NCI-H510A (cell line): ENCODE measurements around the gene AMPD3.

Source experiments
- DNase-seq: peaks from one replicate; lab custom pipeline; 2025; lab: John Stamatoyannopoulos, UW

Gene AMPD3

GRCh38 chr11:10504490-10504889, 49.4 kb downstream of the AMPD3 start:
- DNase-seq = no peak

- no peak for DNase-seq
Observed at GRCh38 chr11:10505278-10506007, 50.4 kb downstream of the AMPD3 start.

GRCh38 chr11:10506008-10506370, 50.9 kb downstream of the AMPD3 start:
- DNase-seq = no peak

GRCh38 chr11:10511181-10511621, 56.1 kb downstream of the AMPD3 start:
- DNase-seq = no peak

- DNase-seq = no peak
Observed at GRCh38 chr11:10514202-10514601, 59.1 kb downstream of the AMPD3 start.

DNA sequence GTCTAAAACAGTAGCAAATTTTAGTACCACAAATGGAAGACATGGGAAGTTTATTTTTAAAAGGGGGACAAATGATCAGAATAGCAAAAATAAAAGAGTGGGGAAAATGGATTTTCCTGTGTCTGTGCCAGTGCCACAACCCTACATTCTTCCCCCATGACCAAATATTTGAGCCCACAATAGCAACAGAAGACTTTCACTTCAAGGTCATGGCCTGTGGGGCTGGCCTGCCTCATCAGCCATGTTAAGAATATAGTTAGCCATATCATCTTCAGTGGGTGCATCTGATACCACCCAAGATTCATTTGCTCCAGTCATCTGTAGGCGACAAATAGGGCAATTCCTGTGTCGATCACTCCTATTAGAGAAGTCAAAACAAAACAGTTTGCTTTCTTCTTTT, 59.6 kb downstream of the AMPD3 start:
- no peak for DNase-seq

DNA sequence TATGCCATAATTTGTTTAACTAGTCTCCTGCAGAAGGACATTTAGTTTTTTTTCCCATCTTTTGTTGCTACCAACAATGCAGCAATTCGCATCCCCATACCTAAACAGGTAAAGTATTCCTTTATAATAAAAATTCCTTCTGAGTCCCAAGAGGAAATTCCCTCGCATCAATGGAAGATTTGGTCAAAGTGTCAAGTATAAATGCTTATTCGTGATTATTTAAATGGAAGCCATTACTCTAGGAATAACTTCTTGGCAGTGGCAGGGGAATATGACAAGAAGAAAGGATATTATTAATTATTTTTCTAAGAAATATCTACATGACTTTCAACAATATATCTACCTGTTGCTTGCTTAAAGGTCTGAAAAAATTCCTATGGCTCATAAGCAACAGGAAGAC, 60.4 kb downstream of the AMPD3 start:
- DNase-seq = no peak

GRCh38 chr11:10518123-10518522, 63.1 kb downstream of the AMPD3 start:
- DNase-seq = no peak

GRCh38 chr11:10518891-10519290, 63.8 kb downstream of the AMPD3 start:
- no peak for DNase-seq

DNA sequence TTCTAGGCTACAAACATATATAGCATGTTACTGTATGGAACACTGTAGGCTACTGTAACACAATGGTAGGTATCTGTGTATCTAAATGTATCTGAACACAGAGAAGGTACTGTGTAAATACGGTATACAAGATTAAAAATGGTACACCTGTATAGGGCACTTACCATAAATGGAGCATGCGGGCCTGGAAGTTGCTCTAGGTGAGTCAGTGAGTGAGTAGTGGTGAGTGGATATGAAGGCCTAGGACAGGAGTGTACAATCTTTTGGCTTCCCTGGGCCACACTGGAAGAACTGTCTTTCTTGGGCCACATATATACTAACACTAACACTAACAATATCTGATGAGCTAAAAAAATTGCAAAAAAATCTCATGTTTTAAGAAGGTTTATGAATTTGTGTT, 64.6 kb downstream of the AMPD3 start:
- no peak for DNase-seq

DNA sequence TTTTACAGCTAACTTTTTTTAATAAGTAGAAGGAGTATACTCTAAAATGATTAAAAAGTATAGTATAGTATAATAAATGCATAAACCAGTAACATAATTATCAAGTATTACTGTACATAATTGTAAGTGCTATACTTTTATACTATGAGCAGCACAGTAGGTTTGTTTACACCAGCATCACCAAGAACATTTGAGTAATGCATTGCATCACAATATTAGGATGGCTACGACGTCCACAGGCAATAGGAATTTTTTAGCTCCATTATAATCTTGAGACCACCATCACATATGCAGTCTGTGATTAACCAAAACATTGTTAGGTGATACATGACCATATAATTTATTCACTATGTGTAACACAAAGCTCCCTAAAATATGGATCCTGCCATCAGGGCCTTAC, 65.5 kb downstream of the AMPD3 start:
- DNase-seq = no peak

- no peak for DNase-seq
Observed at GRCh38 chr11:10522276-10522675, 67.2 kb downstream of the AMPD3 start.

GRCh38 chr11:10522921-10523320, 67.9 kb downstream of the AMPD3 start:
- no peak for DNase-seq

- DNase-seq = no peak
Observed at GRCh38 chr11:10524471-10524870, 69.4 kb downstream of the AMPD3 start.

- no peak for DNase-seq
Observed at GRCh38 chr11:10526974-10527918, 72.2 kb downstream of the AMPD3 start.

DNA sequence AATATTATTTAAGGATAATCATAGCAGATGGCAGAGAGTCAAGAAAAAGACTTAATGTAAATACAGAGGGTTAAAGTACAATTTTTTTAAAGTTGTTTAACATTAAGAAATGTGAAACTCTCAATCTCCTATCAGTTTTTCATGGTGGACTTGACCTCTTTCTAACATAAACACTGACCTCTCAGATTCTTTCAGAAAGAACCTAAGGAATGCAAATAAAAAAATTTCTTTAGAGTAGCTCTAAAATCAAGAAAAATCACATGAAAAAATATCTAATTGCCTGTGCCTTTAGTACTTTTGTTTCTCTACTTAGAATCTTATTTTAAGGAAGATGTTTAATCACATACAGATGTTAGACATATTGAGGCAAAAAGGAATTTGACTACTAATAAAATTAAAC, 73.1 kb downstream of the AMPD3 start:
- DNase-seq = no peak

DNA sequence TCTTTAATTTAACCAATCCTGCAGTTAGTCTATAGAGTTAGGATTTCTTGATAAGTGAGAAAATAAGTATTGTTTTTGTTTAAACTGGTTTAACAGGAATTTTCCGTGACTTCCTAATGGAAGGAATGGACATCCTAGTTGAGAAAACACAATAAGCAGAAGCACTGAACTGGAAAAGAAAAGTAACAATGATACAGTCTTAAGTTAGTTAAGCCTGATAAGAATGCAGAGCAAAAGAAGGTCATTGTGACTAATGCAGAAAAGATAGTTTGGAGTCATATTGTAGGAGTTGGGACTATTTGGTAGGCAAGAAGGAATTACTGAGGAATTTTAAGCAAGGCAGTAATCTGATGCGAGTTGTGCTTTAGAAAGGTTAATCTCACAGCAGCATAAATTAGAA, 74.2 kb downstream of the AMPD3 start:
- no peak for DNase-seq

DNA sequence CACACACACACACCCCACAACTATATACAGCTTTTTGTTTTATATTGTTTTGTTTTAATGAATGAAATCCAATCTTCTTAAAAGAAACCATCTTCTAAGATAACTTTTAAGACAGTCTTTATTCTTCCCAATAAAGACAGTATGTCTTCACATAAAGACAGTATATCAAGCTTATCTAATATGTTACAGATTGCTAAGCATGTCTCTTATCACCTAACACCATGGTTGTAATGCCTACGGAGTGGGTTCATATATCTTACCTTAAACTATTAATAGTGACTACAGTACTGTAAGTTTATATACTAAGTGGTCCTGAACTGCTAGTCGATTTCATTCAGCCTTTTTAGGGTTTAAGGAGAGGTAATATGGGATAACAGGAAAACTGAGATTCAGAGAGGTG, 77.5 kb downstream of the AMPD3 start:
- no peak for DNase-seq

DNA sequence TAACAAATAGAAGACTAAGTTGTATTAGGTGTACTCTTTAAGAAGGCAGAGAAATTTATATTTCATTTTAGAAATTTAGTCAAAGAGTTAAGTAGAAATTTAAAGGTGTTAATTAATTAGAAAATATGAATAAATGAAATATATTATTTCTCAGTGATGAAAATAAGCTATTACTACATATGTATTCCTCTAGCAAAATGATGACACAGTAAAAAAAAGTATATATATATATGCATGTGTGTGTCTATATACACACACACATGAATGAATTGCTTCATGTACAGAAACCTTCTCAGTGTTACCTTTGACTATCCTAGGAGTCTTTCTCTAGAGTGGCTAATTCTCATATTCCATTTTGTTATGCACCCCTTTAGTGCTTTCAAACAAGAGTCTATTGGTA, 78.3 kb downstream of the AMPD3 start:
- DNase-seq = no peak

DNA sequence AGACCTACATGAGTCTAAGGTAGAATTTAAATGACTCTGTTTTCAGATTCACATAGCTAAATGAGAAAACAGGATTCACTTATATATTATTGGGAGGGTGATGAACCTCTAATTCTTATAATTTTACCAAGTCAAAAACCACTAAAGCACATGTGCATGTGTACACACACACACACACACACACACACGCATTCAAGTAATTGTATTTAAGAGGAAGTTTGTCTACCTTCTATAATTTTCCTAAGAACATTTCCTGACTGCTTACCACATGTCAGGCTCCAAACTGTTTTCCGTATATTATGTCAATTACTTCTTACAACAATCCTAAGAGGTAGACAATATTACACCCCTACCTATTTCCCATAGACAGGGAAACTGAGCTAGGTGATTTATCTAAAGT, 79.3 kb downstream of the AMPD3 start:
- no peak for DNase-seq

- DNase-seq = no peak
Observed at GRCh38 chr11:10537600-10537999, 82.5 kb downstream of the AMPD3 start.

DNA sequence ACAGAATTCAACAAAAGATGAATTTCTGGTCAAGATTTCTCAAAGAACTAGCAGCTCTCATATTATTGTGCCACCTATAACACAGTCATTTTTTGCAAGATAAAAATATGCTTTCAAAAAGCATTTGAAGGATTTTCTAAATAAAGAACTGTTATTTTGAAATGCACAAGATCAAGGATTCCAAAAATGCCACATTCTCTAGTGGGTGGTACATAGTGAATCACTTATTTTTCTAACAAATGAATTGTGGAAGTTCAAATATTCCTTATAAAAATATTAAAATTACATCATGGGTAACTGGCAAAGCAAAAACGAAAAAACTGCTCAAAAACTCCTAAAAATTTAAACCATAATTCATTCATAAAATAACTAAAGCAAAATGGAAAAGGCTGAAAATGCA, 83.9 kb downstream of the AMPD3 start:
- DNase-seq = no peak

DNA sequence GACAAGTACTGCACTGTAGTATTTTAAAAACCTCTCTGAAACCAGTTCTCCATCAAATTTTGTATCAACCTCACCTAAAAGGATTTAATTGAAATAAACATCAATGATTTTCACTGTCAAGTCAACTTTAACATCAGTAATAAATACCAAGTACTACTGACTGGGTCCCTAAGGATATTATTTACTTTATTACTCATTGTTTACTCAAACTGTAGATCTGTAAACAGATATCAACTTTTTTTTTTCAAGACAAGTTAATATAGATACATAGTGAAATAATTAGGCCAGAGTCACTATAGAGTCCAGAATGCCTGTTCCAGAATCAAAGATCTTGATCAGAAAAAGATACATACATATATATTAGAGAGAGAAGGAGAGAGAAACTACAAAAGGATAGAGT, 84.3 kb downstream of the AMPD3 start:
- DNase-seq = no peak
